ENCODE results near the gene SEC14L6. TPM values are rescaled to one million over a fixed set of nuclear protein-coding genes. Genes with fewer than 3 reads are reported as not detected.

SEC14L6 gene
- total RNA-seq, 2 experiments from 2014 or later: not detected

- H3K4me1 ChIP-seq (ENCODE audit: insufficient read depth, low read length): no peaks in the 10 kb centered on the region
- no peak overlapping the region for H3K4me3 ChIP-seq (ENCODE audit: low read length)
- no peak for DNase-seq
- no peaks in the 10 kb centered on the region for H3K9me3 Mint-ChIP-seq
- H3K27me3 Mint-ChIP-seq: peaks cover 13% of the 10 kb centered on the region
- TF ChIP-seq CTCF (IDR thresholded peaks at IDR 0.05): no peak
- peaks cover 0 to 6% of the 10 kb centered on the region in 2 experiments for H3K27me3 ChIP-seq (ENCODE audit: control insufficient read depth in 1 of 2, insufficient read depth in 2 of 2, low read length in 2 of 2)
- H3K27ac Mint-ChIP-seq: no peak overlapping the region
- H3K9me3 ChIP-seq (ENCODE audit: control insufficient read depth in 1 of 2, insufficient read depth in 1 of 2, low read length in 2 of 2): no peaks in the 10 kb centered on the region
- no peaks in the 10 kb centered on the region for H3K36me3 ChIP-seq (ENCODE audit: insufficient read depth, low read length)
- ChIA-PET CTCF (no interaction called here), POLR2A (no interaction called here)
- no peak for ATAC-seq (ENCODE audit: poor library complexity)
- no peaks in the 10 kb centered on the region for H3K36me3 Mint-ChIP-seq (ENCODE audit: low read depth)
- no peaks in the 10 kb centered on the region for H3K4me1 Mint-ChIP-seq (ENCODE audit: low read depth)
- intact Hi-C loops (cut with DNase I, micrococcal nuclease): no loop called here
- no peak overlapping the region for H3K4me3 Mint-ChIP-seq
- H3K27ac ChIP-seq (ENCODE audit: low read depth in 1 of 2, low read length in 2 of 2): no peak overlapping the region
Measured at GRCh38 chr22:30492144-30492543, 54.4 kb downstream of the SEC14L6 start.

GRCh38 chr22:30491381-30491780 lies 55.2 kb downstream of the SEC14L6 start:
- no peak for TF ChIP-seq CTCF (IDR thresholded peaks at IDR 0.05)
- Mint-ChIP-seq H3K4me3 (no peak overlapping the region), H3K27ac (no peak overlapping the region), H3K27me3 (peaks cover 13% of the 10 kb centered on the region), H3K9me3 (no peaks in the 10 kb centered on the region), H3K36me3 (ENCODE audit: low read depth) (no peaks in the 10 kb centered on the region), H3K4me1 (ENCODE audit: low read depth) (no peaks in the 10 kb centered on the region)
- Histone ChIP-seq H3K9me3 (ENCODE audit: control insufficient read depth in 1 of 2, insufficient read depth in 1 of 2, low read length in 2 of 2) (no peaks in the 10 kb centered on the region), H3K4me3 (ENCODE audit: low read length) (no peak overlapping the region), H3K36me3 (ENCODE audit: insufficient read depth, low read length) (no peaks in the 10 kb centered on the region), H3K4me1 (ENCODE audit: insufficient read depth, low read length) (no peaks in the 10 kb centered on the region), H3K27me3 (ENCODE audit: control insufficient read depth in 1 of 2, insufficient read depth in 2 of 2, low read length in 2 of 2) (peaks cover 0 to 6% of the 10 kb centered on the region in 2 experiments), H3K27ac (ENCODE audit: low read depth in 1 of 2, low read length in 2 of 2) (no peak overlapping the region)
- ATAC-seq (ENCODE audit: poor library complexity): no peak
- intact Hi-C loops (cut with DNase I, micrococcal nuclease): no loop called here
- ChIA-PET CTCF (no interaction called here), POLR2A (no interaction called here)
- no peak for DNase-seq

GRCh38 chr22:30490399-30490798 lies 56.1 kb downstream of the SEC14L6 start:
- H3K4me1 ChIP-seq (ENCODE audit: insufficient read depth, low read length): peaks cover 2% of the 10 kb centered on the region

More at GRCh38 chr22:30490399-30490798, 56.1 kb downstream of the SEC14L6 start:
- no peak overlapping the region for H3K27ac ChIP-seq (ENCODE audit: low read depth in 1 of 2, low read length in 2 of 2)
- H3K36me3 Mint-ChIP-seq (ENCODE audit: low read depth): no peaks in the 10 kb centered on the region
- no peak overlapping the region for H3K27ac Mint-ChIP-seq
- no peaks in the 10 kb centered on the region for H3K36me3 ChIP-seq (ENCODE audit: insufficient read depth, low read length)
- H3K4me3 Mint-ChIP-seq: no peak overlapping the region
- H3K27me3 ChIP-seq (ENCODE audit: control insufficient read depth in 1 of 2, insufficient read depth in 2 of 2, low read length in 2 of 2): peaks cover 0 to 6% of the 10 kb centered on the region in 2 experiments
- H3K9me3 Mint-ChIP-seq: no peaks in the 10 kb centered on the region
- intact Hi-C loops (cut with DNase I, micrococcal nuclease): no loop called here
- no peak for TF ChIP-seq CTCF (IDR thresholded peaks at IDR 0.05)
- H3K4me1 Mint-ChIP-seq (ENCODE audit: low read depth): no peaks in the 10 kb centered on the region
- ATAC-seq (ENCODE audit: poor library complexity) (no peak), DNase-seq (no peak)
- H3K27me3 Mint-ChIP-seq: peaks cover 13% of the 10 kb centered on the region
- H3K4me3 ChIP-seq (ENCODE audit: low read length): no peak overlapping the region
- H3K9me3 ChIP-seq (ENCODE audit: control insufficient read depth in 1 of 2, insufficient read depth in 1 of 2, low read length in 2 of 2): no peaks in the 10 kb centered on the region
- CTCF ChIA-PET: no interaction called here
- POLR2A ChIA-PET: no interaction called here
